B cell (primary cell): Measurements from ENCODE around the gene GPR183. TPM values are rescaled to one million over a fixed set of nuclear protein-coding genes. Genes with fewer than 3 reads are reported as not detected.

Source experiments
- ATAC-seq: fragments of 200-7000 bp; cut with Tn5 transposase; one replicate; pipeline ENCODE4 v1.10.0; 2021; ENCODE audit warnings: low read depth, mild to moderate bottlenecking, moderate number of reproducible peaks, moderate library complexity
- CTCF ChIA-PET: fragments of 350-600 bp; sonication (Branson Sonifier 250); formaldehyde crosslinking; loops from one replicate; lab custom pipeline; 2021; ENCODE audit warnings: antibody characterized with exemption, inconsistent platforms; lab: Charles Lee
- POLR2A ChIA-PET: fragments of 350-600 bp; sonication (Branson Sonifier 250); formaldehyde crosslinking; loops from one replicate; lab custom pipeline; 2021; ENCODE audit warnings: antibody characterized with exemption; lab: Charles Lee
- DNase-seq: peaks from one replicate; pipeline ENCODE4 v3.0.0; 2013
- H2AFZ ChIP-seq: 2 replicates; pipeline ENCODE4 v1.6.1; 2012; ENCODE audit warnings: mild to moderate bottlenecking, low read depth, low read length; ENCODE audit not compliant: insufficient read depth, poor library complexity, severe bottlenecking
- H3K27ac ChIP-seq, 2 donors: 1 replicate in 1 of 2; 2 replicates in 1 of 2; pipeline ENCODE4 v1.5.1; 2012 to 2013; ENCODE audit warnings: low read length in 2 of 2, mild to moderate bottlenecking in 2 of 2, moderate library complexity in 1 of 2
- H3K27me3 ChIP-seq, 4 experiments: fragments of 200-600 bp in 1 of 4; sonication (generic) in 1 of 4; replicated peaks in 1 of 4; 1 replicate in 2 of 4; 2 replicates in 2 of 4; pipeline versions ENCODE4 v1.6.1 to v1.7.0; 2013 to 2016; ENCODE audit warnings: low read length in 3 of 4, mild to moderate bottlenecking in 2 of 4, mixed read lengths in 1 of 4, moderate library complexity in 1 of 4; ENCODE audit not compliant: insufficient read depth in 4 of 4, control insufficient read depth in 3 of 4; ENCODE audit errors: control extremely low read depth in 1 of 4
- H3K36me3 ChIP-seq, 2 experiments: replicated peaks in 1 of 2; 1 replicate in 1 of 2; 2 replicates in 1 of 2; pipeline versions ENCODE4 v1.6.1 to v1.7.1; 2013; ENCODE audit warnings: low read length in 1 of 2; ENCODE audit not compliant: insufficient read depth in 2 of 2, control insufficient read depth in 1 of 2; ENCODE audit errors: control extremely low read depth in 1 of 2, extremely low read depth in 1 of 2
- H3K4me1 ChIP-seq, 2 donors: fragments of 200-600 bp in 1 of 2; sonication (generic) in 1 of 2; 1 replicate in 1 of 2; 2 replicates in 1 of 2; pipeline versions ENCODE4 v1.5.1 to v1.6.1; 2013 to 2017; ENCODE audit warnings: low read length in 2 of 2; ENCODE audit not compliant: control insufficient read depth in 2 of 2, insufficient read depth in 2 of 2
- H3K4me2 ChIP-seq: replicated peaks from 2 replicates; pipeline ENCODE3; 2012; ENCODE audit warnings: mild to moderate bottlenecking, low read depth, low read length; ENCODE audit not compliant: poor library complexity, severe bottlenecking
- H3K4me3 ChIP-seq, 5 experiments: fragments of 200-600 bp in 1 of 5; sonication (generic) in 1 of 5; 1 replicate in 3 of 5; 2 replicates in 2 of 5; pipeline versions ENCODE4 v1.5.1 to v1.7.0; 2011 to 2016; ENCODE audit warnings: low read length in 4 of 5, mild to moderate bottlenecking in 4 of 5, low read depth in 2 of 5, control low read depth in 1 of 5, moderate library complexity in 1 of 5; ENCODE audit not compliant: insufficient read depth in 1 of 5; ENCODE audit errors: control extremely low read depth in 1 of 5, extremely low read depth in 1 of 5
- H3K79me2 ChIP-seq: fragments of 200-600 bp; sonication (generic); one replicate; pipeline ENCODE4 v1.6.0; 2016; ENCODE audit warnings: low read length; ENCODE audit not compliant: control insufficient read depth, insufficient read depth
- H3K9ac ChIP-seq: fragments of 200-600 bp; sonication (generic); 2 replicates; pipeline ENCODE4 v1.6.1; 2017; ENCODE audit warnings: mild to moderate bottlenecking, low read length, moderate library complexity
- H3K9me3 ChIP-seq, 3 donors: one replicate each; pipeline versions ENCODE4 v1.6.1 to v1.7.1; 2013; ENCODE audit warnings: low read length in 2 of 3; ENCODE audit not compliant: control insufficient read depth in 2 of 3, insufficient read depth in 1 of 3; ENCODE audit errors: control extremely low read depth in 1 of 3
- H4K20me1 ChIP-seq: 2 replicates; pipeline ENCODE4 v1.6.0; 2012; ENCODE audit warnings: mild to moderate bottlenecking, low read length; ENCODE audit not compliant: insufficient read depth, control insufficient read depth, poor library complexity, severe bottlenecking
- H3K27ac Mint-ChIP-seq: one replicate; pipeline ENCODE4 v1.8.0; 2021; ENCODE audit warnings: mixed read lengths
- H3K27me3 Mint-ChIP-seq: one replicate; pipeline ENCODE4 v1.8.0; 2021; ENCODE audit warnings: mixed read lengths
- H3K4me1 Mint-ChIP-seq: one replicate; pipeline ENCODE4 v1.8.0; 2021; ENCODE audit warnings: mixed read lengths
- H3K4me3 Mint-ChIP-seq: one replicate; pipeline ENCODE4 v1.8.0; 2021; ENCODE audit warnings: mixed read lengths
- H3K9me3 Mint-ChIP-seq: one replicate; pipeline ENCODE4 v1.8.0; 2022; ENCODE audit warnings: mixed read lengths; ENCODE audit not compliant: insufficient read depth
- CTCF ChIP-seq: fragments of 200-600 bp; IDR thresholded peaks from one replicate; pipeline ENCODE4 v1.8.0; 2022; ENCODE audit warnings: antibody characterized with exemption, mild to moderate bottlenecking
- EZH2 ChIP-seq: IDR thresholded peaks from 2 replicates; pipeline ENCODE4 v1.6.1; 2012; ENCODE audit warnings: borderline replicate concordance, low read depth, mild to moderate bottlenecking, moderate library complexity, low read length; ENCODE audit not compliant: insufficient read depth, poor library complexity, severe bottlenecking
- WGBS: methylation state at CpG from one replicate; pipeline ENCODE4 v1.1.5; 2013; ENCODE audit warnings: missing lambda C conversion rate; ENCODE audit not compliant: insufficient coverage; 5-methylcytosine and 5-hydroxymethylcytosine counted together
- intact Hi-C: fragments of 100-400 bp; cut with micrococcal nuclease; formaldehyde crosslinking; loops from one replicate; pipeline ENCODE4 v1.10.0; 2022
- polyA plus RNA-seq: library from polyadenylated mRNA; depleted of rRNA; stranded (reverse); fragments of >200 nt; gene quantifications from 2 replicates; pipeline ENCODE4 v1.2.3, GENCODE V29; 2012
- total RNA-seq, 2 donors: library from RNA; stranded (reverse); fragments of 120-200 nt in 1 of 2; gene quantifications; 1 replicate in 1 of 2; 2 replicates in 1 of 2; pipeline versions ENCODE4 v1.2.3 to v1.2.4, GENCODE V29; 2013 to 2022

The GPR183 gene
- total and polyA plus RNA-seq, 2 donors (not counting 1 experiment from before 2014, with no cell fraction given), result 150 to 256 TPM

- intact Hi-C loops, result loop anchor here (5.0 kb wide), 2 partner anchors 223 to 263 kb away; partner anchors contain the start of gene TM9SF2
- no CpG with 5 or more reads among the region's 2 CpGs for WGBS
- H3K27ac Mint-ChIP-seq, result peak overlapping the region; percentile 95
Observed at GRCh38 chr13:99279637-99280036, 27.6 kb downstream of the GPR183 start.

More at GRCh38 chr13:99279637-99280036, 27.6 kb downstream of the GPR183 start:
- no peak overlapping the region for H3K9ac ChIP-seq
- no peak overlapping the region for H3K4me3 ChIP-seq
- no peaks in the 10 kb centered on the region for H3K27me3 Mint-ChIP-seq
- peaks cover 0 to 20% of the 10 kb centered on the region in 2 experiments for H3K36me3 ChIP-seq
- ATAC-seq (no peak), DNase-seq (no peak)
- peaks cover 74% of the 10 kb centered on the region for H3K79me2 ChIP-seq
- no peaks in the 10 kb centered on the region for H3K9me3 ChIP-seq
- H3K4me2 ChIP-seq, result peak overlapping the region; percentile 34
- peaks cover 87% of the 10 kb centered on the region for H3K4me1 Mint-ChIP-seq
- TF ChIP-seq EZH2 (no peak), CTCF (no peak)
- H3K4me3 Mint-ChIP-seq, result no peak overlapping the region
- H3K4me1 ChIP-seq, result peaks cover 86 to 88% of the 10 kb centered on the region in 2 donors
- H4K20me1 ChIP-seq, result no peaks in the 10 kb centered on the region
- H3K9me3 Mint-ChIP-seq, result no peaks in the 10 kb centered on the region
- ChIA-PET CTCF (interaction anchor here (1.0 to 17.1 kb wide), 6 partner anchors 12 to 156 kb away, joined by 3 to 477 read pairs (median 36); no protein-coding TSS in a partner anchor), POLR2A (no interaction called here)
- H2AFZ ChIP-seq, result no peak overlapping the region
- peak overlapping the region in 1 of 2 donors; percentile 89 for H3K27ac ChIP-seq
- H3K27me3 ChIP-seq, result no peaks in the 10 kb centered on the region
